Pulmonary artery endothelial cell (primary cell): ENCODE results near the gene MESD. TPM values are rescaled to one million over a fixed set of nuclear protein-coding genes. Genes with fewer than 3 reads are reported as not detected.

Experiments
- DNase-seq: peaks from one replicate; pipeline ENCODE4 v3.0.0-alpha.2; 2011; ENCODE audit warnings: low read depth, low spot score
- total RNA-seq: library from RNA; depleted of rRNA; stranded (reverse); fragments of >200 nt; gene quantifications from 2 replicates; pipeline ENCODE4 v1.2.3, GENCODE V29; 2014

Gene MESD
- total RNA-seq, 1 donor from 2014 or later = 19.0 TPM

- DNase-seq = no peak
Observed at GRCh38 chr15:80911821-80912220, 77.8 kb downstream of the MESD start.

- no peak for DNase-seq
Observed at GRCh38 chr15:80906159-80906766, 83.4 kb downstream of the MESD start.

DNA sequence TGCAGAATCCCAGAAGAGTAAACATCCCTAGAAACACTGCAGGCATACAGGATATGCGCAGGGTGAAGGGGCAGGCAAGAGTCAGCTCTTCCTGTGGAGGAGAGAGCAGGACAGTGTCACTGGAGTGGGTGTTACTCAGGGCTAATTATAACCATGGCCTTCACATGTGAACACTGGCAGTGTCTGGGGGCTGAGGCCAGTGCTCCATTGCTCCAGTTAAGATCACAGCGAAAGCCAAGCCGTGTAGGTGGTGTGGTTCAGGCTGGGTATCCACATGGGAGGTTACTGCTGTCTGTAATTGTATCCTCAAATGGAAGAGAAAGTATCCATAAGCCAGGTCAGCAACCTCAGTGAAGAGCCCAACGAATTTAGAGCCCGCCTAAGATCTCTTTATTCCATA, 84.6 kb downstream of the MESD start:
- DNase-seq = no peak

DNA sequence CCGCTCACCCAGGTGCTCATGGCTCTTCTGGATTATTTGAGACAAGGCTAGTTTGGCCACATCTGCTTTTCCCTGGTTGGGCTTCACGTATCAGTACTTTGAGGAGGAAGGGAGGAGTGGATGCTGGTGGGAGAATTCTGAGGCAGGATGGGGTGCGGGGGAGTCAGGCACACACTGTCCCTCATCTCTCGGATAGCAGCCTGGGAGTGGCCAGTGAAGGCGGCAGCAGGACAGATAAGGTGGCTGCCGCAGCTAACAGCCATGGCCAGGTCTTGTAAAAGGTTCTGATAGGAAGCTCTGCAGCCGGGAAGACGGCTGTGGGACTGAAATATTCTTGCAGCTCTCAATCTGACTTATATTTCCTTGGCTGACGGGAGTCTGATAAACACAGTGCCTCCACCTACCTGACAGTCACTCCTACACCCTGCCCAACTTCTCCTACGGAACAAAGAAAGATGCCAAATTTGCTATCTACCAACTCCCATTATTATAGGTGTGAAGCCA, 87.3 kb downstream of the MESD start:
- DNase-seq = no peak

GRCh38 chr15:80898040-80898439, 91.6 kb downstream of the MESD start:
- DNase-seq = no peak

Other genes with a start within 250 kb of the MESD start
- 0.11 and 0.13 TPM in 2 replicates for gene CEMIP, start 210.4 kb downstream of the MESD start, total RNA-seq
- gene TLNRD1, start 11.1 kb upstream of the MESD start, total RNA-seq = 13.7 and 13.8 TPM in 2 replicates
- 0.26 and 0.78 TPM in 2 replicates for gene CFAP161, start 144.5 kb upstream of the MESD start, total RNA-seq
- 0.04 and 0.20 TPM in 2 replicates for gene IL16, start 207.1 kb upstream of the MESD start, total RNA-seq